Heart left ventricle (tissue), 13 donors: ENCODE results near the gene EPG5.

Experiments
- POLR2A ChIP-seq, 2 donors: fragments of 450-650 bp; IDR thresholded peaks; one replicate each; pipeline ENCODE4 v1.6.1; 2017; ENCODE audit warnings: antibody characterized with exemption in 2 of 2, mild to moderate bottlenecking in 2 of 2, moderate library complexity in 2 of 2
- TF ChIP-seq, protein P1 (sequence below), 12 donors: fragments of 200-600 bp; sonication (generic) in 4 of 12; IDR thresholded peaks; one replicate each; pipeline versions ENCODE4 v1.5.0 to v1.8.0; 2018 to 2022; ENCODE audit warnings: antibody characterized with exemption in 12 of 12, mild to moderate bottlenecking in 5 of 12
- donor health status: ischemic (EF 13 %, LVEDD 7.1; RV severe dilation, severe dysfunction).
- donor health status: DM: no; HTN: yes; CAD: no.
- donor health status: DM: no; HTN: no; CAD: no.
- donor health status: ischemic (EF 25% LVEDD 6.9; RV normal size, moderate dysfunction).
- donor health status: ischemic (EF 25% LVEDD 5.7; RV mildly dilated, moderate dysfunction).
- donor health status: ischemic (EF 35%, LVEDD 5.7; RV mildly dilated, moderate dysfunction).
- donor health status: nonischemic (EF 11% LVEDD 7.7; RV severe dilation, severe dysfunction).
- donor health status: DM: yes; HTN: yes; CAD: no.
- donor health status: PGD.
- donor health status: ischemic (EF 29% LVEDD 5.4; RV normal size, mild dysfunction).
- donor health status: nonischemic (EF 23%, LVEDD 6.1; RV moderate dilation, normal function).

DNA sequence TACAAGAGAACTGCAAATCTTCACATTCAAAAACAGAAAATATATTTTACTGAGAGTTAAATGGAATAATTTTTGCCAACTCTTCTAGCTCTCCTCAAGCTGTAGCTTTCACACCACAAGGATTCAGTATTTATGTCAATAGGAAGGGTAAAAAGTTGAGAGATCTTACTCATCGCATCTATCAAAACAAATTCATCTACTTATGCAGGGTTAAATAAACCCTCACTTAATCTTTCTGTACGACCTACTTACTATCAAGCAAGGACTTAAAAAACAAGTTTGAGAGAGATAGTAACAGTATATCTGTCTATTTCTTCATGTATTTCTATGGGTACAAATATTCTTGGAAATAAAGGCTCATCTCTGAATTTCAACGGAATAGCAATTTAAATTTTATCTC, 106.2 kb downstream of the EPG5 start:
- TF ChIP-seq, protein P1, sequence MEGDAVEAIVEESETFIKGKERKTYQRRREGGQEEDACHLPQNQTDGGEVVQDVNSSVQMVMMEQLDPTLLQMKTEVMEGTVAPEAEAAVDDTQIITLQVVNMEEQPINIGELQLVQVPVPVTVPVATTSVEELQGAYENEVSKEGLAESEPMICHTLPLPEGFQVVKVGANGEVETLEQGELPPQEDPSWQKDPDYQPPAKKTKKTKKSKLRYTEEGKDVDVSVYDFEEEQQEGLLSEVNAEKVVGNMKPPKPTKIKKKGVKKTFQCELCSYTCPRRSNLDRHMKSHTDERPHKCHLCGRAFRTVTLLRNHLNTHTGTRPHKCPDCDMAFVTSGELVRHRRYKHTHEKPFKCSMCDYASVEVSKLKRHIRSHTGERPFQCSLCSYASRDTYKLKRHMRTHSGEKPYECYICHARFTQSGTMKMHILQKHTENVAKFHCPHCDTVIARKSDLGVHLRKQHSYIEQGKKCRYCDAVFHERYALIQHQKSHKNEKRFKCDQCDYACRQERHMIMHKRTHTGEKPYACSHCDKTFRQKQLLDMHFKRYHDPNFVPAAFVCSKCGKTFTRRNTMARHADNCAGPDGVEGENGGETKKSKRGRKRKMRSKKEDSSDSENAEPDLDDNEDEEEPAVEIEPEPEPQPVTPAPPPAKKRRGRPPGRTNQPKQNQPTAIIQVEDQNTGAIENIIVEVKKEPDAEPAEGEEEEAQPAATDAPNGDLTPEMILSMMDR (IDR thresholded peaks at IDR 0.05) = no peak
- no peak for TF ChIP-seq POLR2A (IDR thresholded peaks at IDR 0.05)
